ENCODE measurements around the gene ANKRD40CL. TPM values are rescaled to one million over a fixed set of nuclear protein-coding genes. Genes with fewer than 3 reads are reported as not detected.

ANKRD40CL gene
- total RNA-seq, 1 experiment from 2014 or later: not detected

DNA sequence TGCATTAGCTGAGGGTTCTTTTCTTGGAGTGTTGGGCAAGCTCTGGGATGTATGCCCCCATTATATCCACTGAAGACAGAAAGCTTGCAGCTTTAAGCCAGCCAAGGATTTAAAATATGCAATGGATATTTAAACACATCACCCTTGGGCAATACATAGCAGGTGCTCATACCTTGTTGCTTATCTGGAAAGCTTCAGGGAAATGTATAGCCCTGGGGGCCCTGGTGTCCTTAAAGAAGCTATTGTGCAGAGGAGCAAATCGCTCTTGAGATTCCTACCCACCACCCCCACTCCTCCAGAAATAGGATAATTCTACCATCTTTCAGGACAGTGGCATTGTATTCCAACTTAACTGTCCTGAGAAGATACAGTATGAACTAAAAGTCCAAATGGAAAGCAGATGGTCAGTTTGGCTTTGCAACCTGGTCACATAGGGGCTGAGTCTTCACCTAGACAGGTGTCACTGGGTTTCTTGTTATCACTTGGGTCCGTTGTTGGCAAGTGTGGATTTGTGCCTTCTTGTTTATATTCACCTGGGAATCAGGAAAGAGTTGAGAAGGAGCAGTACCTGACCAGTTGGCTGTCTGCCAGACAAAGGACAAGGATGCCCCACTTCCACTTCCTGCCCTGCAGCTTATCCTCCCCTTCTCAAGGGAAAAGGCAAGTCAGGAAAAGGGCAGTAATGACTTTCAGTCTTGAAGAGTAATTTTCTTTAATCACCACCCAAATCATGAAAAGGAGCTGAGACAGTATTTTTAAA lies 3.4 kb downstream of the ANKRD40CL start:
- Histone ChIP-seq H3K4me1 (replicated peaks) (peaks cover 8% of the 10 kb centered on the region; the same call in 1 of the 2 replicates), H3K27ac (no peak overlapping the region), H3K9me3 (replicated peaks) (no peaks in the 10 kb centered on the region), H3K27me3 (replicated peaks) (no peaks in the 10 kb centered on the region), H3K4me3 (no peak overlapping the region), H3K36me3 (no peaks in the 10 kb centered on the region)
- DNase-seq (ENCODE audit: low read depth in 1 of 2, low spot score in 2 of 2): no peak

DNA sequence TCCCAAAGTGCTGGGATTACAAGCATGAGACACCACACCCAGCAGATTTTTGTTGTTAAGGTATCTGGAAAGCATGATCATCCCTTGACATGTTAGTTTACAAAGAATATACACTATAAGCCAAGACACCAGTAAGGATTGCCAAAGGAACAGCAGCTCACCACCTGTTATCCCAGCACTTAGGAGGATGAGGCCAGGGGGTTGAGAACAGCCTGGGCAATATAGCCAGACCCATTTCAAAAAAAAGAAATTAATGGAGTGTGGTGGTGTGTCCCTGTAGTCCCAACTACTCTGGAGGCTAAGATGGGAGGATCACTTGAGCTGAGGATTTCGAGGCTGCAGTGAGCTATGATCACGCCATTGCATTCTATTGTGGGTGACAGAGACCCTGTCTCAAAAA lies 5.1 kb downstream of the ANKRD40CL start:
- DNase-seq (ENCODE audit: low read depth in 1 of 2, low spot score in 2 of 2): no peak
- H3K27ac ChIP-seq: no peak overlapping the region
- H3K9me3 ChIP-seq (replicated peaks): no peaks in the 10 kb centered on the region

DNA sequence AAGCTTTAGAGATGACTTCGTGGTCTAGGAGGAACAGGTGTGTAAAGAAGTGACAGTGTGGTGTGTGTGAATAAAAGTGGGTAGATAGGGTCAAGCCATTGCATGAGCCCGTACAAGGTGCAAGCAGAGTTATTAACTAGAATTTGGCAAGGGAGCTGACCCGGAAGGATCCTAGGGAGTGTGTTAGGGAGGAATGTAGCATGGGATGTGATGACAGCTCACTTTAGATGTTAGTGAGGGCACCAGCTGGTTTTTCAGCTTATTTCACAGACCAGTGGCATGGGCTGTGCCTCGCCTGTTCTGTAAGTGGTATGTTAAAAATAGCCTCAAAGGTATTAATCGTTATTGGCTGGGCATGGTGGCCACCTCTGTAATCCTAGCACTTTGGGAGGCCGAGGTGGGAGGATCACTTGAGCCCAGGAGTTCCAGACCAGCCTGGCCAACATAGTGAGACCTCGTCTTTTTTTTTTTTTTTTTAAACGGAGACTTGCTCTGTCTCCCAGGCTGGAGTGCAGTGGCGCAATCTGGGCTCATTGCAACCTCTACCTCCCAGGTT lies 8.3 kb downstream of the ANKRD40CL start:
- no peaks in the 10 kb centered on the region for H3K27me3 ChIP-seq (replicated peaks)
- H3K36me3 ChIP-seq: peaks cover 14% of the 10 kb centered on the region
- no peak for DNase-seq (ENCODE audit: low read depth in 1 of 2, low spot score in 2 of 2)
- H3K4me3 ChIP-seq: no peak overlapping the region
- H3K4me1 ChIP-seq (replicated peaks): peaks cover 8% of the 10 kb centered on the region; the same call in 1 of the 2 replicates
- no peak overlapping the region for H3K27ac ChIP-seq
- no peaks in the 10 kb centered on the region for H3K9me3 ChIP-seq (replicated peaks)

More for the DNA sequence above, 5.1 kb downstream of the ANKRD40CL start:
- H3K36me3 ChIP-seq: no peaks in the 10 kb centered on the region
- H3K4me3 ChIP-seq: no peak overlapping the region
- no peaks in the 10 kb centered on the region for H3K27me3 ChIP-seq (replicated peaks)
- peaks cover 8% of the 10 kb centered on the region; the same call in 1 of the 2 replicates for H3K4me1 ChIP-seq (replicated peaks)

DNA sequence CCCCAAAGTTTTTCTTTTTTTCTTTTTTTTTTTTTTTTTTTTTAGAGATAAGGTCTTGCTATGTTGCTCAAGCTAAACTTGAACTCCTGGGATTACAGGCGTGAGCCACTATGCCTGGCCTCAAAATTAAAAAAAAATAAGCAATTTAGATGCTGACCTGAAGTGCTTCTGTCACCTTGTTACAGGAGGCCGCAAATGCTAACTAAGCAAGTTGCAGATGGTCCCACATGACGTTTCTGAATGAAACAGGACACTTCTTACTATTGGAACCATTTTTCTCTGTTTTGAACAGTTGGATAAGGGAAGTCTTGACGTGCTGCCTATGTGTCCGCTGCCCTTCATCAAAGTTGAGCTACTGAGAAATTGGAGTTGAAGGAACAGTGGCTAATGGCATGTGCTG lies 8.8 kb downstream of the ANKRD40CL start:
- Histone ChIP-seq H3K9me3 (replicated peaks) (no peaks in the 10 kb centered on the region), H3K27ac (no peak overlapping the region), H3K4me1 (replicated peaks) (peaks cover 8% of the 10 kb centered on the region; the same call in 1 of the 2 replicates), H3K36me3 (peaks cover 19% of the 10 kb centered on the region), H3K27me3 (replicated peaks) (no peaks in the 10 kb centered on the region), H3K4me3 (no peak overlapping the region)
- no peak for DNase-seq (ENCODE audit: low read depth in 1 of 2, low spot score in 2 of 2)

DNA sequence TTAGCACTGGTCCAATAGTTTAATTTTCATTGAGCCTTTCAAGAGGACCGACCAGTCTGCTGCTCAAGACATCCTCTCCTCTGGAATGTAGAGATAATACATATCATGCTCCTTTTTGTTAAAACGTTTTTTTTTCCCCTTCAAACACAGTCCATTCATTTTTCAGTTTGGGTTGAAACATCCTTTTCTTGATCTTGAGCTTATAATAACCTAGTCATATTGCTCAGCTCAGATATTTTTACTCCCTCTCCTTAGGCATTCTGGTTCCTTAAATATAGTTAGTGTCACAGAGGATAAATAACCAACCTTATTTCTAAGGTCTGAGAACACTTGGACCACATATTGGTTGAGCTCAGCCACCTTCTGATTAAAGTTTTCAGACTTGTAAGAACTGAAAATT lies 12.8 kb downstream of the ANKRD40CL start:
- Histone ChIP-seq H3K27me3 (replicated peaks) (no peaks in the 10 kb centered on the region), H3K36me3 (peaks cover 59% of the 10 kb centered on the region), H3K27ac (no peak overlapping the region), H3K9me3 (replicated peaks) (no peaks in the 10 kb centered on the region), H3K4me1 (replicated peaks) (no peaks in the 10 kb centered on the region), H3K4me3 (no peak overlapping the region)
- DNase-seq (ENCODE audit: low read depth in 1 of 2, low spot score in 2 of 2): no peak

DNA sequence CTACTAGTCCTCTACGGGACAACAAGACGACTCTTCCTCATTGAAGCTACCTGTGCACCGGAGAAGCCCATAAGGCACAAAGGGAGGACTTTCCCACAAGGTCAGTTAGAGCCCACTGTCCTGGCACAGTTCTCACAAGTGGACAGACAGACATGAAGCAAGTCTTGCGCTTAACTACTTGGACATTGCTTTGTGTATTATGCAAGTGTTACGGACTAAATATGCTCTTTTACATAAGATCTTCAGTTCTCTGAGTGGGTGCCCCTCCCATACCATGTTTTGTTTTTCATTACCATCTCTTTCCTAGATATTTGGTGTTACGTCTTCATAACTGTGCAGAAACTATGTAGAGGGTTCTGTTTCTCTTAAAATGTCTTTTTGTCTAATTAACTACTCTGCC lies 18.1 kb downstream of the ANKRD40CL start:
- H3K36me3 ChIP-seq: peaks cover 99% of the 10 kb centered on the region
- DNase-seq (ENCODE audit: low read depth in 1 of 2, low spot score in 2 of 2): no peak
- H3K4me3 ChIP-seq: no peak overlapping the region

DNA sequence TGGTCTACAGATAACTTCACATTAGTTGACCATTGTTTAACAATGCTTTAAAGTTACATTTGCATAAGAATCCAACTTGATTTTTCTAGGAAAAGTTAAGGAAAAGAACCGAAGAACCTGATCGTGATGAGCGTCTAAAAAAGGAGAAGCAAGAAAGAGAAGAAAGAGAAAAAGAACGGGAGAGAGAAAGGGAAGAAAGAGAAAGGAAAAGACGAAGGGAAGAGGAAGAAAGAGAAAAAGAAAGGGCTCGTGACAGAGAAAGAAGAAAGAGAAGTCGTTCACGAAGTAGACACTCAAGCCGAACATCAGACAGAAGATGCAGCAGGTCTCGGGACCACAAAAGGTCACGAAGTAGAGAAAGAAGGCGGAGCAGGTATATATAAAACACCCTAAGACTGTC lies 21.7 kb downstream of the ANKRD40CL start:
- peaks cover 99% of the 10 kb centered on the region for H3K36me3 ChIP-seq

More for the DNA sequence above, 18.1 kb downstream of the ANKRD40CL start:
- Histone ChIP-seq H3K9me3 (replicated peaks) (no peaks in the 10 kb centered on the region), H3K4me1 (replicated peaks) (no peaks in the 10 kb centered on the region), H3K27me3 (replicated peaks) (no peaks in the 10 kb centered on the region), H3K27ac (no peak overlapping the region)

DNA sequence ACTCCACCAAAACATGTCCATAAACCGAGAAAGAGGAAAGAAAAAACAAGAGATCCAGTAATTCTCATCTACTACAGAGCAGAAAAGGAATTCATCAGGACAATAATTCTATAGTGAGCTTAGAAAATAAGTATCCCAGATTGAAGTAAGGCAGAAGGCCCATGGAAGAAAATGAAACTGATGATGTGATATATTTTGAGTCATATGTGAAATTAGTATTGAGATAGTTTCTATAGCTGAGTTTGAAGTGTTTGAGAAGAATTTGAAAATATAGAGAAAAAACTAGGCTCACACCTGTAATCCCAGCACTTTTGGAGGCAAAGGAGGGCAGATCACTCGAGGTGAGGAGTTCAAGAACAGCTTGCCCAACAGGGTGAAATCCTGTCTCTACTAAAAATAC lies 28.2 kb downstream of the ANKRD40CL start:
- Histone ChIP-seq H3K36me3 (peaks cover 86% of the 10 kb centered on the region), H3K27ac (no peak overlapping the region), H3K27me3 (replicated peaks) (no peaks in the 10 kb centered on the region), H3K4me1 (replicated peaks) (no peaks in the 10 kb centered on the region), H3K4me3 (no peak overlapping the region), H3K9me3 (replicated peaks) (no peaks in the 10 kb centered on the region)
- DNase-seq (ENCODE audit: low read depth in 1 of 2, low spot score in 2 of 2): no peak

More for the DNA sequence above, 21.7 kb downstream of the ANKRD40CL start:
- H3K27ac ChIP-seq: no peak overlapping the region
- H3K4me1 ChIP-seq (replicated peaks): no peaks in the 10 kb centered on the region
- H3K27me3 ChIP-seq (replicated peaks): no peaks in the 10 kb centered on the region
- H3K4me3 ChIP-seq: no peak overlapping the region
- DNase-seq (ENCODE audit: low read depth in 1 of 2, low spot score in 2 of 2): no peak
- no peaks in the 10 kb centered on the region for H3K9me3 ChIP-seq (replicated peaks)

DNA sequence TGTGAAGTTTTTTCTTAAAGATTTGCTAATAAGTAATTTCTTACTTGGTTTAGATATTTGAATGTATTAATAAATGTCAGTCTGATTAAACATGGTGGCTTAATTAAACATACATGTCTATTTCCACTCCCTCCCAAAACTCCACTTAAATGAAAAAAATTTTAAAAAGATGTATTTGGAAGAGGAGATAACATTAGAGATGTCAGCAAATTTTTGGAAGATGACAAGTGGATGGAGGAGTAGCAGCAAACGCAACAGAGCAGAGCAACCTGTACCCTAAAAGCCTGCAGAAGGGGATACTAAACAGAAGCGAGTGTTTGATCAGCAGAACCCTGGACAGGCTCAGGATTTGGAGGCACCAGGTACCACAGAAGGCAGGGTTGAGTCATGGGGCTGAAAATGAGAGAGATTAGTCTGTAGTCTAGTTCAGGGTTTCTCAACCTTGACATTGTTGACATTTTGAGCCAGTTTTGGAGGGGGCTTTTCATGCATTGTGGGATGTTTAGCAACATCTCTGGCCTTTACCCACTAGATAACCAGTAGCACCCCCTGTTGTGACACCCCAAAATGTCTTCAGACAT lies 30.1 kb downstream of the ANKRD40CL start:
- H3K4me1 ChIP-seq (replicated peaks): no peaks in the 10 kb centered on the region
- H3K4me3 ChIP-seq: no peak overlapping the region
- no peaks in the 10 kb centered on the region for H3K9me3 ChIP-seq (replicated peaks)
- H3K36me3 ChIP-seq: peaks cover 67% of the 10 kb centered on the region
- DNase-seq (ENCODE audit: low read depth in 1 of 2, low spot score in 2 of 2): no peak
- H3K27me3 ChIP-seq (replicated peaks): no peaks in the 10 kb centered on the region
- no peak overlapping the region for H3K27ac ChIP-seq

DNA sequence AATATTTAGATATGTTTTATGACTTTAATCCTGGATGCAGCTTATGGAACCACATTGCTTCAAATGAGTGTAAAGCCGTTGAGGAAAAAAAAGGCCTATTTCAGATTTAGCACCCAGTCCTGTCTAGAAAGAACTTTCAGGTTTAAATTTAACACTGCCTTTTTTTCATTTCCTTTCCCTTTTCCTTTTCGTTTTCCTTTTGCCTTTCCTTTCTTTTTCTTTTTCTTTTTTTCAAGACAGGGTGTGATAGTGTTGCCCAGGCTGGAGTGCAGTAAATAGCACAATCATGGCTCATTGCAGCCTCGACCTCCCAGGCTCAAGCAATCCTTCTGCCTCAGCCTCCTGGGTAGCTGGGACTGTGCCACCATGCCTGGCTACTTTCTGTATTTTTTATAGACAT lies 32.0 kb downstream of the ANKRD40CL start:
- Histone ChIP-seq H3K27ac (no peak overlapping the region), H3K4me1 (replicated peaks) (no peaks in the 10 kb centered on the region), H3K27me3 (replicated peaks) (no peaks in the 10 kb centered on the region), H3K9me3 (replicated peaks) (no peaks in the 10 kb centered on the region), H3K4me3 (no peak overlapping the region), H3K36me3 (peaks cover 60% of the 10 kb centered on the region)
- no peak for DNase-seq (ENCODE audit: low read depth in 1 of 2, low spot score in 2 of 2)

DNA sequence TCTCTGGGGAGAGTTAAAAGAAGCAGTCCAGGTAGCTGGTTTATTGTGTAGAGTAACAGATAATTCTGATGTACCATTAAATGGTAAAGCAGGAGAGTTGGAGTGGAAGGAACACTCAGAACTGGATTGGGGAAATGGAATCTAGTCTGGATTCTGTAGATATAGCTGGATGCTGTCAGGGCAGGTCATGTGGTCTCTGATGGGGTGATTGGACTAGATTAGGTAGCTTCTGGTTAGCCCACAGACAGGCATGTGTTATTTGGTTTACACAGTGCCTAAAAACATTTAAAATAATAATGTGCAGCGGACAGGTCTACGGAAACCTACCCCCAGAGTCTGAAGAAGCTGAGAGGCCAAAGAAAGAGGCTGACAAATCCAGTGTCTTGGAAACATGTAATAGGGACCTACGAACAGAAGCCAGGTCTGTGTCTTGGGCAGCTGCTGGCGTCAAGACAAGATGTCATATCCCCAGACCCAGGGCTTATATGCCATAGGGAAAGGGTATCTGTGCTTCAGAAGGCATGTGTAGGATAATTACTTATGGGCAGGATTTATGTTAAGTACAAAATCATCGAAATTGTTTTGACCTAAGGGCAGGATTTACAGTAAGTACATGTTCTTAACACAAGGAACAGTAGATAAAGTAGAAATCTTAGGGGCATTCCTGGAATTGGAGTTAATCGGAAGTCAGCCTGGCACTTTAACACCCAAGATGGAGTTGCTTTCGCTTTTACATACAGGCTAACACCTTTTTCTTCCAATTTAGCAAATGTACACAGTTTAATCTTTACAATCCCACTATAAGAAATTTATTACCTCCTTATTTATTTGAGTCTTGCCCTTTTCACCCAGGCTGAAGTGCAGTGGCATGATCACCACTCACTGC lies 35.5 kb downstream of the ANKRD40CL start:
- no peaks in the 10 kb centered on the region for H3K27me3 ChIP-seq (replicated peaks)
- no peaks in the 10 kb centered on the region for H3K9me3 ChIP-seq (replicated peaks)
- no peak overlapping the region for H3K27ac ChIP-seq
- H3K4me1 ChIP-seq (replicated peaks): 0 out of 2 replicates have a peak, but pooled peaks cover 2% of the 10 kb centered on the region
- H3K4me3 ChIP-seq: no peak overlapping the region
- H3K36me3 ChIP-seq: peaks cover 34% of the 10 kb centered on the region
- no peak for DNase-seq (ENCODE audit: low read depth in 1 of 2, low spot score in 2 of 2)

DNA sequence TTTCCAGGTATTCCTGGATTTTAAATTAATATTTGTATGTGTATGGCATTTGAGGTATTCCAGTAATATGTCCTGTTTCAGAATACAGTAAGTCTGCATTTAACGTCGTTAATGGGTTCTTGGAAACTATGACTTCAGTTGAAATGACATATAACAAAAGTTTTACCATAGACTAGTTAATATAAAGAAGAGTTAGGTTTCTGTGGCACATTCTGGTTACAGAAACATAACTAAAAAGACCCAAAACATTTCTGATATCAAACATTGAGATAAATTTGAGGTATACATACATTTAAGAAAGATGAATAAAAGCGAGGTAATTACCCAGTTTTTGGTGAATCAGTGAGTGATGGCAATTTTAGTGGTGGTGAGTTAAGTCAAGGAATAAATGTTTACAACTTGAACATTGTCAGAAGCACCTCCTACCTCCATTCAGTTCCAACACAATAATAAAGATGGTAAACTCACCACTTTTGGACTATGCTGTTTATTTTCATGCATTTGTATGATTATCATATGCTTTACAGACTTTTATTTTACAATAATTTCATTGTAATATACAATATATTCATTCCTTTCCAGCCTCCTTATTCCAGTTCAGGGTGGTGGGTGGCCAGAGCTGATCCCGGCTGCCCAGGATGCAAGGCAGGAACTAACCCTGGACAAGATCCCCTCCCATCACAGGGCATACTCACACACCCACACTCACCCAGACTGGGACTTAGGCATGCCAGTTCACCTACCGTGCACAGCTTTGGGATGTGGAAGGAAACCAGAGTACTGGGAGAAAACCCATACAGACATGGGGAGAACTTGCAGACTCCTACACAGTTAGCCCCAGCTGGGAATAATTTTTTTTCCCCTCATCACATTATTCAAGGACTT lies 38.2 kb downstream of the ANKRD40CL start:
- Histone ChIP-seq H3K4me3 (no peak overlapping the region), H3K27ac (no peak overlapping the region), H3K9me3 (replicated peaks) (no peaks in the 10 kb centered on the region), H3K4me1 (replicated peaks) (0 out of 2 replicates have a peak, but pooled peaks cover 2% of the 10 kb centered on the region), H3K27me3 (replicated peaks) (no peaks in the 10 kb centered on the region), H3K36me3 (peaks cover 39% of the 10 kb centered on the region)
- DNase-seq (ENCODE audit: low read depth in 1 of 2, low spot score in 2 of 2): no peak

DNA sequence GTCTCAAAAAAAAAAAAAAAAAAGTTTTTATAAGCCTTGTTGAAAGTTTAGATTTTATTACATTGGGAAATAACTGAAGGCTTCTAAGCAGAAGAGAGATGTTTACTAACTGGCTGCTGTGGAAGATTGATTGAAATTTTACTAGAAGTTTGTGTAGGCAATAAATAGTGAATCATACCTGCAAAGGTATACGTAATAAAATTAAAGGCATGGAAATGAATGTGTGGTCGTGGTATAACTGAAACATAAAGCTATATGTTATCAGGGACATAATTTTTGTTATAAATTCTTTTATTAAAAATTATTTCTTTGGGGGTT lies 39.2 kb downstream of the ANKRD40CL start:
- peaks cover 2% of the 10 kb centered on the region; the same call in 1 of the 2 replicates for H3K4me1 ChIP-seq (replicated peaks)
- H3K36me3 ChIP-seq: peaks cover 39% of the 10 kb centered on the region
- no peaks in the 10 kb centered on the region for H3K9me3 ChIP-seq (replicated peaks)
- no peak for DNase-seq (ENCODE audit: low read depth in 1 of 2, low spot score in 2 of 2)
- no peak overlapping the region for H3K4me3 ChIP-seq
- H3K27me3 ChIP-seq (replicated peaks): no peaks in the 10 kb centered on the region
- no peak overlapping the region for H3K27ac ChIP-seq
